Stimulated activated naive CD8-positive, alpha-beta T cell treated with anti-CD3 and anti-CD28 coated beads, Interleukin-15, amount 100 ng/mL, for 72 hours (primary cell): Measurements from ENCODE around the gene SMYD3.
A peak's percentile ranks its signal among the peaks of the same experiment; 100 is the strongest.

Source experiments
- ATAC-seq: fragments of 150-1000 bp; cut with Tn5 transposase; 2 replicates; pipeline ENCODE4 v1.10.0; 2021; ENCODE audit warnings: mild to moderate bottlenecking, moderate library complexity
- DNase-seq, 2 donors: peaks; one replicate each; pipeline ENCODE4 v3.0.0; 2021 to 2022
- H3K27ac Mint-ChIP-seq, 2 donors: one replicate each; pipeline ENCODE4 v1.8.0; 2022; ENCODE audit warnings: mild to moderate bottlenecking in 2 of 2, mixed read lengths in 2 of 2, moderate library complexity in 2 of 2
- H3K27me3 Mint-ChIP-seq: one replicate; pipeline ENCODE4 v1.8.0; 2022; ENCODE audit warnings: mixed read lengths
- H3K4me1 Mint-ChIP-seq: one replicate; pipeline ENCODE4 v1.8.0; 2022; ENCODE audit warnings: mild to moderate bottlenecking, mixed read lengths
- H3K4me3 Mint-ChIP-seq, 2 donors: one replicate each; pipeline ENCODE4 v1.8.0; 2022; ENCODE audit warnings: mild to moderate bottlenecking in 2 of 2, mixed read lengths in 2 of 2, moderate library complexity in 1 of 2
- H3K9me3 Mint-ChIP-seq, 2 donors: one replicate each; pipeline ENCODE4 v1.8.0; 2022; ENCODE audit warnings: mixed read lengths in 2 of 2

Gene SMYD3

GRCh38 chr1:245858022-245858721, 648.9 kb downstream of the SMYD3 start:
- DNase-seq (no peak), ATAC-seq (no peak)
- H3K4me1 Mint-ChIP-seq, result no peaks in the 10 kb centered on the region
- H3K9me3 Mint-ChIP-seq, result peaks cover 7 to 9% of the 10 kb centered on the region in 2 donors
- H3K27me3 Mint-ChIP-seq, result no peaks in the 10 kb centered on the region
- H3K4me3 Mint-ChIP-seq, result no peak overlapping the region
- H3K27ac Mint-ChIP-seq, result peak overlapping the region in 1 of 2 donors; percentile 23

GRCh38 chr1:245856944-245857531, 650.0 kb downstream of the SMYD3 start:
- no peak overlapping the region for H3K27ac Mint-ChIP-seq
- H3K9me3 Mint-ChIP-seq, result peaks cover 7 to 9% of the 10 kb centered on the region in 2 donors
- no peaks in the 10 kb centered on the region for H3K4me1 Mint-ChIP-seq
- no peaks in the 10 kb centered on the region for H3K27me3 Mint-ChIP-seq
- no peak overlapping the region for H3K4me3 Mint-ChIP-seq
- no peak for ATAC-seq
- no peak for DNase-seq

- Mint-ChIP-seq H3K4me3 (no peak overlapping the region), H3K9me3 (peaks cover 7 to 9% of the 10 kb centered on the region in 2 donors), H3K27me3 (no peaks in the 10 kb centered on the region), H3K27ac (no peak overlapping the region), H3K4me1 (no peaks in the 10 kb centered on the region)
- DNase-seq, result no peak
- no peak for ATAC-seq
Measured at GRCh38 chr1:245855846-245856730, 651.0 kb downstream of the SMYD3 start.

- ATAC-seq (no peak), DNase-seq (no peak)
- Mint-ChIP-seq H3K4me3 (no peak overlapping the region), H3K27ac (no peak overlapping the region), H3K4me1 (no peaks in the 10 kb centered on the region), H3K27me3 (no peaks in the 10 kb centered on the region), H3K9me3 (peaks cover 7 to 9% of the 10 kb centered on the region in 2 donors)
Measured at GRCh38 chr1:245853291-245853690, 653.8 kb downstream of the SMYD3 start.

- DNase-seq (no peak), ATAC-seq (no peak)
- no peak overlapping the region for H3K4me3 Mint-ChIP-seq
- no peaks in the 10 kb centered on the region for H3K9me3 Mint-ChIP-seq
- H3K4me1 Mint-ChIP-seq, result no peaks in the 10 kb centered on the region
- no peak overlapping the region for H3K27ac Mint-ChIP-seq
- H3K27me3 Mint-ChIP-seq, result no peaks in the 10 kb centered on the region
Measured at GRCh38 chr1:245843101-245843500, 664.0 kb downstream of the SMYD3 start.

- Mint-ChIP-seq H3K27me3 (no peaks in the 10 kb centered on the region), H3K4me3 (no peak overlapping the region), H3K4me1 (no peaks in the 10 kb centered on the region), H3K9me3 (no peaks in the 10 kb centered on the region), H3K27ac (peak overlapping the region in 1 of 2 donors; percentile 10)
- no peak for DNase-seq
- ATAC-seq, result no peak
Measured at GRCh38 chr1:245842106-245842505, 665.0 kb downstream of the SMYD3 start.

GRCh38 chr1:245840971-245841370, 666.1 kb downstream of the SMYD3 start:
- Mint-ChIP-seq H3K4me3 (no peak overlapping the region), H3K27me3 (no peaks in the 10 kb centered on the region), H3K9me3 (no peaks in the 10 kb centered on the region), H3K4me1 (no peaks in the 10 kb centered on the region), H3K27ac (no peak overlapping the region)
- ATAC-seq (no peak), DNase-seq (no peak)

- Mint-ChIP-seq H3K4me3 (no peak overlapping the region), H3K4me1 (no peaks in the 10 kb centered on the region), H3K27ac (no peak overlapping the region), H3K9me3 (no peaks in the 10 kb centered on the region), H3K27me3 (no peaks in the 10 kb centered on the region)
- ATAC-seq (no peak), DNase-seq (no peak)
Measured at GRCh38 chr1:245837718-245838117, 669.4 kb downstream of the SMYD3 start.

GRCh38 chr1:245835386-245835785, 671.7 kb downstream of the SMYD3 start:
- ATAC-seq (no peak), DNase-seq (no peak)
- H3K4me3 Mint-ChIP-seq, result no peak overlapping the region
- no peaks in the 10 kb centered on the region for H3K27me3 Mint-ChIP-seq
- H3K27ac Mint-ChIP-seq, result no peak overlapping the region
- no peaks in the 10 kb centered on the region for H3K4me1 Mint-ChIP-seq
- peaks cover 0 to under 1% of the 10 kb centered on the region in 2 donors for H3K9me3 Mint-ChIP-seq

GRCh38 chr1:245834002-245834401, 673.1 kb downstream of the SMYD3 start:
- Mint-ChIP-seq H3K4me1 (no peaks in the 10 kb centered on the region), H3K4me3 (no peak overlapping the region), H3K9me3 (peaks cover 0 to 7% of the 10 kb centered on the region in 2 donors), H3K27ac (no peak overlapping the region), H3K27me3 (no peaks in the 10 kb centered on the region)
- ATAC-seq, result no peak
- no peak for DNase-seq

- no peak for DNase-seq
- H3K27ac Mint-ChIP-seq, result no peak overlapping the region
- peaks cover 0 to 7% of the 10 kb centered on the region in 2 donors for H3K9me3 Mint-ChIP-seq
- H3K4me1 Mint-ChIP-seq, result no peaks in the 10 kb centered on the region
- H3K4me3 Mint-ChIP-seq, result no peak overlapping the region
- ATAC-seq, result no peak
- H3K27me3 Mint-ChIP-seq, result no peaks in the 10 kb centered on the region
Measured at GRCh38 chr1:245832771-245833527, 674.1 kb downstream of the SMYD3 start.

- no peak overlapping the region for H3K27ac Mint-ChIP-seq
- DNase-seq, result no peak
- ATAC-seq, result no peak
- H3K9me3 Mint-ChIP-seq, result peaks cover 8 to 19% of the 10 kb centered on the region in 2 donors
- no peak overlapping the region for H3K4me3 Mint-ChIP-seq
- H3K4me1 Mint-ChIP-seq, result no peaks in the 10 kb centered on the region
- no peaks in the 10 kb centered on the region for H3K27me3 Mint-ChIP-seq
Measured at GRCh38 chr1:245831518-245831917, 675.6 kb downstream of the SMYD3 start.

GRCh38 chr1:245829826-245830225, 677.3 kb downstream of the SMYD3 start:
- Mint-ChIP-seq H3K9me3 (peaks cover 14 to 30% of the 10 kb centered on the region in 2 donors), H3K4me3 (no peak overlapping the region), H3K27me3 (no peaks in the 10 kb centered on the region), H3K27ac (peak overlapping the region in 1 of 2 donors; percentile 4), H3K4me1 (no peaks in the 10 kb centered on the region)
- ATAC-seq, result no peak
- DNase-seq, result no peak

GRCh38 chr1:245829194-245829593, 677.9 kb downstream of the SMYD3 start:
- Mint-ChIP-seq H3K4me3 (no peak overlapping the region), H3K9me3 (peaks cover 14 to 30% of the 10 kb centered on the region in 2 donors), H3K27ac (no peak overlapping the region), H3K27me3 (no peaks in the 10 kb centered on the region), H3K4me1 (no peaks in the 10 kb centered on the region)
- ATAC-seq (no peak), DNase-seq (no peak)

GRCh38 chr1:245827301-245827700, 679.8 kb downstream of the SMYD3 start:
- no peak for ATAC-seq
- H3K9me3 Mint-ChIP-seq, result peaks cover 26 to 39% of the 10 kb centered on the region in 2 donors
- no peak for DNase-seq
- no peaks in the 10 kb centered on the region for H3K4me1 Mint-ChIP-seq
- no peaks in the 10 kb centered on the region for H3K27me3 Mint-ChIP-seq
- H3K27ac Mint-ChIP-seq, result no peak overlapping the region
- no peak overlapping the region for H3K4me3 Mint-ChIP-seq
